GM20431 (cell line): ENCODE measurements around the gene KIAA1586.
"Not testable (repeated sequence)": the region's sequence is repeated elsewhere in the genome, so short reads cannot be mapped to it uniquely, and the experiment has no call there.

Experiments
- in situ Hi-C: fragments of 300-500 bp; cut with MseI, MboI; formaldehyde crosslinking; loops from one replicate; pipeline ENCODE4 v1.15.0; 2020; ENCODE audit warnings: low sequenced_read_pairs; ENCODE audit not compliant: unreplicated experiment

Gene KIAA1586, protein sequence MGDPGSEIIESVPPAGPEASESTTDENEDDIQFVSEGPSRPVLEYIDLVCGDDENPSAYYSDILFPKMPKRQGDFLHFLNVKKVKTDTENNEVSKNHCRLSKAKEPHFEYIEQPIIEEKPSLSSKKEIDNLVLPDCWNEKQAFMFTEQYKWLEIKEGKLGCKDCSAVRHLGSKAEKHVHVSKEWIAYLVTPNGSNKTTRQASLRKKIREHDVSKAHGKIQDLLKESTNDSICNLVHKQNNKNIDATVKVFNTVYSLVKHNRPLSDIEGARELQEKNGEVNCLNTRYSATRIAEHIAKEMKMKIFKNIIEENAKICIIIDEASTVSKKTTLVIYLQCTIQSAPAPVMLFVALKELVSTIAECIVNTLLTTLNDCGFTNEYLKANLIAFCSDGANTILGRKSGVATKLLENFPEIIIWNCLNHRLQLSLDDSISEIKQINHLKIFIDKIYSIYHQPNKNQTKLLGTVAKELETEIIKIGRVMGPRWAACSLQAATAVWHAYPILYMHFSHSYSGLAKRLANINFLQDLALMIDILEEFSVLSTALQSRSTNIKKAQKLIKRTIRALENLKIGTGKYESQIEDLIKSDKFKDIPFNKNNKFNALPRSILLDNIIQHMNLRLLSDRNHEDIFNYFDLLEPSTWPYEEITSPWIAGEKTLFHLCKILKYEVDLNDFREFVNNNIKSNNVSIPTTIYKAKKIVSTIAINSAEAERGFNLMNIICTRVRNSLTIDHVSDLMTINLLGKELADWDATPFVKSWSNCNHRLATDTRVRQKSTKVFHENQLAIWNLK

GRCh38 chr6:57046332-57047256 lies at the start of gene KIAA1586:
Gene KIAA1586, plus strand, starts transcription at chr6:57046693. Its CDS starts 63 bp downstream, at chr6:57046756.
- in situ Hi-C loops: not testable (repeated sequence)

DNA sequence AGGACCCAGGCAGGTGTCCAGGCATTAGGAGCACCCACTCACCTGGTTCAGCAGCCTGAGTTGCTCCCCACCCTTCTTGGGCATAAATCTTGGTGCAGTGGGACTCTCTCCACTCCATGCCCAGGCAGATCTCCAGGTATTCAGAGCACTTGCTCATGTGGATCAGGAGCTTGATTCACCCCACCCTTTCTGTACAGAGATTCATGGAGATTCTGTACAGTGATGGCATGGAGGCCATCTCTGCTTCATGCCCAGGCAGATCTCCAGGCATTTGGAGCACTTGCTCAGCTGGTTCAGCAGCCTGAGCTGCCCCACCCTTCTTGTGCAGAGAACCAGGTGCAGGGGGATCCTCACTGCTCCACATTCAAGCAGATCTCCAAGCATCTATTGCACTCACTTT lies 47.4 kb upstream of the KIAA1586 start:
- in situ Hi-C loops: no loop called here

DNA sequence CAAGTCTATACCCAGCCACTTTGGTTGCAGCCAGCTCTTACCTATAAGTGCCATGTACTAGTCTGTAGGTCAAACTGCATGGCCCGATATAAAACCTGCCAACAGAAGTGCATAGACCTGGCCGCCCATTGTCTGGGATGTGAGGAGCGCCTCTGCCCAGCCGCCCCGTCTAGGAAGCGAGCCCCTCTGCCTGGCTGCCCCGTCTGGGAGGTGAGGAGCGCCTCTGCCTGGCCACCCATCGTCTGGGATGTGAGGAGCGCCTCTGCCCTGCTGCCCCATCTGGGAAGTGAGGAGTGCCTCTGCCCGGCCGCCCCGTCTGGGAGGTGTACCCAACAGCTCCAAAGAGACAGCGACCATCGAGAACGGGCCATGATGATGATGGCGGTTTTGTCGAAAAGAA lies 46.7 kb upstream of the KIAA1586 start:
- in situ Hi-C loops: not testable (repeated sequence)

GRCh38 chr6:57002197-57002596 lies 44.3 kb upstream of the KIAA1586 start:
- in situ Hi-C loops: no loop called here

- in situ Hi-C loops: no loop called here
Measured at GRCh38 chr6:57004292-57004691, 42.2 kb upstream of the KIAA1586 start.

DNA sequence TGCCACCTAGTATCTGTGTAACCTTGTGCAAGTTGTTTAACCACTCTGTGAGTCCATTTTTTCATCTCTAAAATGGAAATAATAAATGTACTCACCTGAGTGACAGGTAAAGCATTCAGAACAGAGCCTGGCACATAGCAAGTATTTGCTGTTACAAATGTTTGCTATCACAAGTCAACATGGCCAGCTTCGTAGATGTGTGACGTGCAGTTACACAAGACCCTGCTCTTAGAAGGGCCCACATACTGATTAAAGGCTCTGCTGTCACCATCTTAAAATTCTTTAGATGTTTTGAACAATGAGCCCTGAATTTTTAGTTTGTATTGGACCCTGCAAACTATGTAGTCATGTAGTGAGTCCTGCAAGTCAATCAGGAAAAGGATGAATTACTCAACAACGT lies 40.4 kb upstream of the KIAA1586 start:
- in situ Hi-C loops: no loop called here

GRCh38 chr6:57008069-57008468 lies 38.4 kb upstream of the KIAA1586 start:
- in situ Hi-C loops: not testable (repeated sequence)

DNA sequence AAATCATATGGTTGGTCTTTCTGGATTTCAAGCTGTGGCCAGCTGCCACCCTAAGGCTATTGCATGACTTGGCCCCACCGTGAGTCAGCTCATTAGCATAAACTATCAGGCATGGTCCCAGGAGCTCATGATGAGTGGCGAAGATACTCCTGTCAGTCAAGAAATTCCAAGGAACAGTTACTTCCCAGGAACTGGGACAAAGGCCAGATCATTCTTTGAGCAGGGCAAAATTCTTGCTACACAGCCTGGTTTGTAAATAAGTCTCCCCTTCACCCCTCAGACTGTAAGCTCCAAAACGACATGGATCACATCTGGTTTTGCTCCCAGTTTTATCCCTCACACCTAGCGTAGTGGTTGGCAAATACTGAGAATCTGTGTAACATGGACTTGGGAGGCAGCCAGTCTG lies 33.0 kb upstream of the KIAA1586 start:
- in situ Hi-C loops: loop anchor here (10.0 kb wide), 1 partner anchor 109 kb away; no protein-coding TSS in a partner anchor

- in situ Hi-C loops: loop anchor here (10.0 kb wide), 1 partner anchor 112 kb away; no protein-coding TSS in a partner anchor
Measured at GRCh38 chr6:57017069-57017468, 29.4 kb upstream of the KIAA1586 start.

DNA sequence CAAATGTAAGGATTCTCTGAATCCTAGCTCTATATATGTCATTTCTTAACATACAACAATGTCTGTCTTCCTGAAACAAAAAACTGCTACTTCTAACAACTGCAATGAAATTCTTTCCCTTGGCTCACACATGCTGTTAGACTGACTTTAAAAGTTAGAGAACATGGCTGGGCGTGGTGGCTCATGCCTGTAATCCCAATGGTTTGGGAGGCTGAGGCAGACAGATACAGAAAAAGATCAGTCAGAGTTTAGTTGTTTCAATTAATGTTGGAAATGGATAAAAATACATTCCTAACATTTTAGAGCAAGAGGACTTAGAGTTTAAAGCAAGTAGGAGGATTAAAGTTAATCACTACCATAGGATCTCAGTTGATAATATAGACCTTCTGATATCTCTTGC lies 28.7 kb upstream of the KIAA1586 start:
- in situ Hi-C loops: loop anchor here (10.0 kb wide), 1 partner anchor 113 kb away; no protein-coding TSS in a partner anchor

GRCh38 chr6:57019434-57019833 lies 27.1 kb upstream of the KIAA1586 start:
- in situ Hi-C loops: loop anchor here (10.0 kb wide), 1 partner anchor 115 kb away; no protein-coding TSS in a partner anchor

DNA sequence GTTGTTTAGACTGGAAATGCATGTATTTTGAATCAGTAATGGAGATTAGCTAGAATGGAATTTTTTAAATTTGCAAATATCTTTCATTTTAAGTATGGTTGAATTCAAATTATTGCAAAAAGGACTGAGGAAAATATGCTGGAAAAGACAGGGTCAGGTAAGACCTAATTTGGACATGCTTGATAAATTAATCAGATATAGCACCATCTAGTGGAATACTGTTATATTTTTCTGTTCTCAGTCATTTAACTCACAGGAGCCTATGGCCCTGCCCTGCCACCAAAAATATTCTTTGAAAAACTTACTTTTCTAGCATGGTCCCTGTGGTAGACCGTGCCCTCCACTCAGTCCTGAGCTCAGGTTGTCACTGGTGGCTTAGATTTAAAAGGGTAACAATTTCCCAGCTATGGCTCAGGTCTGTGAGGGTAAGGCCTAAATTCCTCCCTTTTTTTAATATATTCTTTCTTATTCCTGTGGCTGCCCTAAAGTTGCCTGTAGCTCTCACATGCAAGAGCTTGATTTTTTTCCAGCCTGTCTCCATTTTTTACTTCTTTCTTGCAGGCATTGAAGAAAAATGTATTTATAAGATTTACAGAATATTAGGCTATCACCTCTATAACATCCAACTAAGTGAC lies 25.3 kb upstream of the KIAA1586 start:
- in situ Hi-C loops: no loop called here

- in situ Hi-C loops: no loop called here
Measured at GRCh38 chr6:57024321-57024720, 22.2 kb upstream of the KIAA1586 start.

GRCh38 chr6:57024775-57025174 lies 21.7 kb upstream of the KIAA1586 start:
- in situ Hi-C loops: no loop called here

DNA sequence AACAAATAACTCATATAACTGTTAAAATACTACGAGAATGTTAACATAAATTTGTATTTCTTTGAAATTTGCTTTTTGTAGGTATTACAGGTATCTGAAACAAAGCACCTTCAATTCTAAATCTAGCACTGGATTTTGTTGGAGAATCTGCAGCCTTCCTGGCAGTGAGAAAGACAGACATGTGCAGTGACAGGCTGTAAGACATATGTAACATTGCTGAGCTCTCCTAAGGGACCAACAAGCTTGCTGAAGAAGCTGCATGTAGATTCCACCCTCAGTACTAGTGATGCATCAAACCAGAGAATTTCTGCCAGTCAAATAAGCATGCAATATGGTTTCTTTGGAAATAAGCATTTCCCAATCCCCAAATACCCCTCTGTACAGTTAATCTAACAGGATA lies 20.5 kb upstream of the KIAA1586 start:
- in situ Hi-C loops: no loop called here

GRCh38 chr6:57027301-57027700 lies 19.2 kb upstream of the KIAA1586 start:
- in situ Hi-C loops: no loop called here

DNA sequence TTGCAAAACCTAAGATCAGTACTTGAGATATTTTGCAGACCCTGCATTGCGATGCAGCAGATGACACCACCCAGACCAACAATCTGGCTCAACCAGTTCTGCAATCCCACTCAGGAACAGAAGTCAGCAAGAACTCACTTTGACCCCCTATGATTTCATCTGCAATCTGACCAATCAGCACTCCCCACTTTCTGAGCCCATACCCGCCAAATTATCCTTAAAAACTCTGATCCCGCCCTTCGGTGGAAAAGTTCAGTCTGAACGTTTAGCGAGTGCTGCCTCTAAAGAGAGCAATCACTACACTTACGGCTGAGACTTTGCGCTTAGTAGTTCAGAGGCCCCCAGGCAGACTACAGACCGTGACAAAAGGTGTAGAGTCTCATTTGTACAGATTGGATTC lies 17.3 kb upstream of the KIAA1586 start:
- in situ Hi-C loops: no loop called here

- in situ Hi-C loops: no loop called here
Measured at GRCh38 chr6:57033228-57033627, 13.3 kb upstream of the KIAA1586 start.

DNA sequence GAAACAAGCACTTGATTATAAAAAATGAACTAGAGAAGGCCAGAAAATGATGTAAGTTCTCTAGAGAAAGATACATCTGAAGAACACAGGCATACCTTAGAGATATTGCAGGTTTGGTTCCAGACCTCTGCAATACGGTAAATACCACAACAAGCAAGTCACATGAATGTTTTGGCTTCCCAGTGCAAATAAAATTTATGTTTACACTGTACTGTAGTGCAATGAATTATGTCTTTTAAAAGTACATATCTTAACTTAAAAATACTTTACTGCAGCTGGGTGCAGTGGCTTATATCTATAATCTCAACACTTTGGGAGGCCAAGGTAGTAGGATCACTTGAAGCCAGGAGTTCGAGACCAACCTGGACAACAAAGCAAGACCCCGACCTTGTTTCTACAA lies 10.9 kb upstream of the KIAA1586 start:
- in situ Hi-C loops: no loop called here

- in situ Hi-C loops: no loop called here
Measured at GRCh38 chr6:57038906-57039305, 7.6 kb upstream of the KIAA1586 start.
